ENCODE measurements around the gene FBXO3.

DNA sequence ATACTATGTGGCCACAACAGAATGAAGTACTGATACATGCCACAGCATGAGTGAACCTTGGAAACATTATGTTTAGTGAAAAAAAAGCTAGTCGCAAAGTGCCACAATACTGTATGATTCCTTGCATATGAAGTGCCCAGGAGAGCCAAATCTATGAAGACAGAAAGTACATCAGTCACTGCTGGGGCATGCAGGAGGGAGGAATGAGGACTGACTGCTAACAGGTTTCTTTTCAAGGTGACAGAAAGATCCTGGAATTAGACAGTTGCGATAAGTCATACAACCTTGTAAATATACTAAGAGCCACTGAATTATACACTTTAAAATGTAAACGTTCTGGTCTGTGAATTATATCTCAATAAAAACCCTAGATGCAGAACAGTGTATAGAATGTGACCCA lies 61.9 kb downstream of the FBXO3 start:
- TF ChIP-seq POLR2AphosphoS5 (IDR thresholded peaks at IDR 0.05; ENCODE audit: low read depth, low read length) (no peak), SIN3A (IDR thresholded peaks at IDR 0.05; ENCODE audit: borderline replicate concordance, insufficient read depth, low read length) (no peak)
- TF ChIP-seq, protein P1, sequence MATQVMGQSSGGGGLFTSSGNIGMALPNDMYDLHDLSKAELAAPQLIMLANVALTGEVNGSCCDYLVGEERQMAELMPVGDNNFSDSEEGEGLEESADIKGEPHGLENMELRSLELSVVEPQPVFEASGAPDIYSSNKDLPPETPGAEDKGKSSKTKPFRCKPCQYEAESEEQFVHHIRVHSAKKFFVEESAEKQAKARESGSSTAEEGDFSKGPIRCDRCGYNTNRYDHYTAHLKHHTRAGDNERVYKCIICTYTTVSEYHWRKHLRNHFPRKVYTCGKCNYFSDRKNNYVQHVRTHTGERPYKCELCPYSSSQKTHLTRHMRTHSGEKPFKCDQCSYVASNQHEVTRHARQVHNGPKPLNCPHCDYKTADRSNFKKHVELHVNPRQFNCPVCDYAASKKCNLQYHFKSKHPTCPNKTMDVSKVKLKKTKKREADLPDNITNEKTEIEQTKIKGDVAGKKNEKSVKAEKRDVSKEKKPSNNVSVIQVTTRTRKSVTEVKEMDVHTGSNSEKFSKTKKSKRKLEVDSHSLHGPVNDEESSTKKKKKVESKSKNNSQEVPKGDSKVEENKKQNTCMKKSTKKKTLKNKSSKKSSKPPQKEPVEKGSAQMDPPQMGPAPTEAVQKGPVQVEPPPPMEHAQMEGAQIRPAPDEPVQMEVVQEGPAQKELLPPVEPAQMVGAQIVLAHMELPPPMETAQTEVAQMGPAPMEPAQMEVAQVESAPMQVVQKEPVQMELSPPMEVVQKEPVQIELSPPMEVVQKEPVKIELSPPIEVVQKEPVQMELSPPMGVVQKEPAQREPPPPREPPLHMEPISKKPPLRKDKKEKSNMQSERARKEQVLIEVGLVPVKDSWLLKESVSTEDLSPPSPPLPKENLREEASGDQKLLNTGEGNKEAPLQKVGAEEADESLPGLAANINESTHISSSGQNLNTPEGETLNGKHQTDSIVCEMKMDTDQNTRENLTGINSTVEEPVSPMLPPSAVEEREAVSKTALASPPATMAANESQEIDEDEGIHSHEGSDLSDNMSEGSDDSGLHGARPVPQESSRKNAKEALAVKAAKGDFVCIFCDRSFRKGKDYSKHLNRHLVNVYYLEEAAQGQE (IDR thresholded peaks at IDR 0.05; ENCODE audit: insufficient read depth in 1 of 2, low read depth in 2 of 2, low read length in 2 of 2), result no peak
